LNCaP clone FGC (cell line): ENCODE data around the gene RB1.

ENCODE experiments used
- DNase-seq: peaks from one replicate; pipeline ENCODE4 v3.0.0-alpha.2; 2011; ENCODE audit warnings: low read depth
- H3K4me3 ChIP-seq: 2 replicates; pipeline ENCODE4 v1.5.1; 2011; ENCODE audit warnings: mild to moderate bottlenecking, low read depth, low read length, control low read depth
- CTCF ChIP-seq: IDR thresholded peaks from 2 replicates; pipeline ENCODE4 v1.5.1; 2012; ENCODE audit warnings: mild to moderate bottlenecking; ENCODE audit not compliant: control insufficient read depth, insufficient read depth; ENCODE audit errors: extremely low read depth

The RB1 gene

GRCh38 chr13:48303359-48304142 is at the start of gene RB1:
RB1 (plus strand) TSS chr13:48303751; CDS start chr13:48303913, 162 bp downstream.
- peak; percentile 28 for DNase-seq
- H3K4me3 ChIP-seq = peak within 1 kb of the TSS; percentile 85
- no peak for TF ChIP-seq CTCF

GRCh38 chr13:48253849-48254248 is 49.7 kb upstream of the RB1 start:
- H3K4me3 ChIP-seq = no peak overlapping the region
- no peak for DNase-seq
- TF ChIP-seq CTCF = no peak

- no peak overlapping the region for H3K4me3 ChIP-seq
- no peak for TF ChIP-seq CTCF
- no peak for DNase-seq
These were observed 48.5 kb upstream of the RB1 start for GRCh38 chr13:48255090-48255489.

GRCh38 chr13:48255954-48256353 is 47.6 kb upstream of the RB1 start:
- DNase-seq = no peak
- H3K4me3 ChIP-seq = no peak overlapping the region
- TF ChIP-seq CTCF = no peak

GRCh38 chr13:48258002-48258401 is 45.5 kb upstream of the RB1 start:
- no peak for DNase-seq
- TF ChIP-seq CTCF = no peak
- H3K4me3 ChIP-seq = no peak overlapping the region

GRCh38 chr13:48258430-48258829 is 45.1 kb upstream of the RB1 start:
- no peak for TF ChIP-seq CTCF
- H3K4me3 ChIP-seq = no peak overlapping the region
- DNase-seq = no peak

GRCh38 chr13:48260970-48261369 is 42.6 kb upstream of the RB1 start:
- no peak for TF ChIP-seq CTCF
- no peak for DNase-seq
- H3K4me3 ChIP-seq = no peak overlapping the region
